ENCODE results near the gene MICA.

MICA gene

DNA sequence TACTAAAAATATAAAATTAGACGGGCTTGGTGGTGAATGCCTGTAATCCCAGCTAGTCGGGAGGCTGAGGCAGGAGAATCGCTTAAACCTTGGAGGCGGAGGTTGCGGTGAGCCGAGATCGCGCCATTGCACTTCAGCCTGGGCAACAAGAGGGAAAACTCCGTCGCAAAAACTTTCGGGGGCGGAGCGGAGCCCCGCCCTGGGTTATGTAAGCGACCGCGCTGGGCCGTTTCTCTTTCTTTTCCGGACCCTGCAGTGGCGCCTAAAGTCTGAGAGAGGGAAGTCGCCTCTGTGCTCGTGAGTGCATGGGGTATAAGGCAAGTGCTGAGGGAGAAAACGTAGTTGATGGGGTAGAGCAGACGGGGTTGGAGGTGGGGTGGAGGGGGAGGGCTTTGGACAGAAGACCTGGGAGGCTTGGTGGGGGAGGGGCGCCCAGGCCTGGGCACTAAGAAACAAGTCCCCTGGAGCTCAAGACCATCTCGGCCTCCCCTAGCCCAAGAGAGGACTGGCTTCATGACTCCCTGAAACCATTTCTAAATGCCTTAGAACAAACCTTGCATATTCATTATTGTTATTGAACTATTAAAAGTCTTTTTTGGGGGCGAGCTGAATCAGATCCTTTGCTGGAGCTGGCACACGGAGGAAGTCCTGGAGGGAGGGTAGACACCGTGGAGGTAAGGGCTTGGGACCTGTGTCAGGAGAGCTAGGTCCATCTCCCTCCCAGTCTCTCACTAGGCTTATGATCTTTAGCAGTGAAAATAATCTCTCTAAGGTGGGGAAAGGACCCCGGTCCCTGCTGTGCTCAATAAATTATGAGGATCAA lies 2.7 kb upstream of the MICA start (continued):
- TF ChIP-seq, protein P1, sequence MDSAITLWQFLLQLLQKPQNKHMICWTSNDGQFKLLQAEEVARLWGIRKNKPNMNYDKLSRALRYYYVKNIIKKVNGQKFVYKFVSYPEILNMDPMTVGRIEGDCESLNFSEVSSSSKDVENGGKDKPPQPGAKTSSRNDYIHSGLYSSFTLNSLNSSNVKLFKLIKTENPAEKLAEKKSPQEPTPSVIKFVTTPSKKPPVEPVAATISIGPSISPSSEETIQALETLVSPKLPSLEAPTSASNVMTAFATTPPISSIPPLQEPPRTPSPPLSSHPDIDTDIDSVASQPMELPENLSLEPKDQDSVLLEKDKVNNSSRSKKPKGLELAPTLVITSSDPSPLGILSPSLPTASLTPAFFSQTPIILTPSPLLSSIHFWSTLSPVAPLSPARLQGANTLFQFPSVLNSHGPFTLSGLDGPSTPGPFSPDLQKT (IDR thresholded peaks at IDR 0.05; ENCODE audit: borderline replicate concordance, low read depth, low read length) = no peak
- TF ChIP-seq TCF7L2 (IDR thresholded peaks at IDR 0.05; ENCODE audit: borderline replicate concordance, low read depth, low read length) (no peak), ZFHX2 (tag by site-specific recombination; conservative IDR thresholded peaks at IDR 0.05) (peak; percentile 21; the same call in 1 of the 2 replicates), ZNF621 (tag by site-specific recombination; IDR thresholded peaks at IDR 0.05) (no peak), ZNF341 (tag by site-specific recombination; IDR thresholded peaks at IDR 0.05; ENCODE audit: low read depth) (peak; percentile 97), GLIS2 (tag by site-specific recombination; IDR thresholded peaks at IDR 0.05) (no peak; the same call in 1 of the 2 replicates), SP7 (tag by site-specific recombination; IDR thresholded peaks at IDR 0.05) (no peak), ZNF529 (tag by site-specific recombination; IDR thresholded peaks at IDR 0.05; ENCODE audit: insufficient replicate concordance) (no peak), KLF9 (tag by site-specific recombination; IDR thresholded peaks at IDR 0.05; ENCODE audit: low read depth) (peak; percentile 59), KLF10 (tag by site-specific recombination; IDR thresholded peaks at IDR 0.05) (0 out of 2 replicates have a peak, but pooled peaks have one; percentile 17), ZNF707 (tag by site-specific recombination; IDR thresholded peaks at IDR 0.05) (no peak), ZNF335 (tag by site-specific recombination; conservative IDR thresholded peaks at IDR 0.05) (peak; percentile 76), ZNF433 (tag by site-specific recombination; IDR thresholded peaks at IDR 0.05; ENCODE audit: low read depth) (no peak)
- TF ChIP-seq, protein P2, sequence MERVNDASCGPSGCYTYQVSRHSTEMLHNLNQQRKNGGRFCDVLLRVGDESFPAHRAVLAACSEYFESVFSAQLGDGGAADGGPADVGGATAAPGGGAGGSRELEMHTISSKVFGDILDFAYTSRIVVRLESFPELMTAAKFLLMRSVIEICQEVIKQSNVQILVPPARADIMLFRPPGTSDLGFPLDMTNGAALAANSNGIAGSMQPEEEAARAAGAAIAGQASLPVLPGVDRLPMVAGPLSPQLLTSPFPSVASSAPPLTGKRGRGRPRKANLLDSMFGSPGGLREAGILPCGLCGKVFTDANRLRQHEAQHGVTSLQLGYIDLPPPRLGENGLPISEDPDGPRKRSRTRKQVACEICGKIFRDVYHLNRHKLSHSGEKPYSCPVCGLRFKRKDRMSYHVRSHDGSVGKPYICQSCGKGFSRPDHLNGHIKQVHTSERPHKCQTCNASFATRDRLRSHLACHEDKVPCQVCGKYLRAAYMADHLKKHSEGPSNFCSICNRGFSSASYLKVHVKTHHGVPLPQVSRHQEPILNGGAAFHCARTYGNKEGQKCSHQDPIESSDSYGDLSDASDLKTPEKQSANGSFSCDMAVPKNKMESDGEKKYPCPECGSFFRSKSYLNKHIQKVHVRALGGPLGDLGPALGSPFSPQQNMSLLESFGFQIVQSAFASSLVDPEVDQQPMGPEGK (tag by site-specific recombination; IDR thresholded peaks at IDR 0.05) = peak; percentile 42; the same call in 1 of the 2 replicates
- TF ChIP-seq, protein P3, sequence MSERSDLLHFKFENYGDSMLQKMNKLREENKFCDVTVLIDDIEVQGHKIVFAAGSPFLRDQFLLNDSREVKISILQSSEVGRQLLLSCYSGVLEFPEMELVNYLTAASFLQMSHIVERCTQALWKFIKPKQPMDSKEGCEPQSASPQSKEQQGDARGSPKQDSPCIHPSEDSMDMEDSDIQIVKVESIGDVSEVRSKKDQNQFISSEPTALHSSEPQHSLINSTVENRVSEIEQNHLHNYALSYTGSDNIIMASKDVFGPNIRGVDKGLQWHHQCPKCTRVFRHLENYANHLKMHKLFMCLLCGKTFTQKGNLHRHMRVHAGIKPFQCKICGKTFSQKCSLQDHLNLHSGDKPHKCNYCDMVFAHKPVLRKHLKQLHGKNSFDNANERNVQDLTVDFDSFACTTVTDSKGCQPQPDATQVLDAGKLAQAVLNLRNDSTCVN (tag by site-specific recombination; optimal IDR thresholded peaks at IDR 0.05) = peak; percentile 41
- TF ChIP-seq, protein P4, sequence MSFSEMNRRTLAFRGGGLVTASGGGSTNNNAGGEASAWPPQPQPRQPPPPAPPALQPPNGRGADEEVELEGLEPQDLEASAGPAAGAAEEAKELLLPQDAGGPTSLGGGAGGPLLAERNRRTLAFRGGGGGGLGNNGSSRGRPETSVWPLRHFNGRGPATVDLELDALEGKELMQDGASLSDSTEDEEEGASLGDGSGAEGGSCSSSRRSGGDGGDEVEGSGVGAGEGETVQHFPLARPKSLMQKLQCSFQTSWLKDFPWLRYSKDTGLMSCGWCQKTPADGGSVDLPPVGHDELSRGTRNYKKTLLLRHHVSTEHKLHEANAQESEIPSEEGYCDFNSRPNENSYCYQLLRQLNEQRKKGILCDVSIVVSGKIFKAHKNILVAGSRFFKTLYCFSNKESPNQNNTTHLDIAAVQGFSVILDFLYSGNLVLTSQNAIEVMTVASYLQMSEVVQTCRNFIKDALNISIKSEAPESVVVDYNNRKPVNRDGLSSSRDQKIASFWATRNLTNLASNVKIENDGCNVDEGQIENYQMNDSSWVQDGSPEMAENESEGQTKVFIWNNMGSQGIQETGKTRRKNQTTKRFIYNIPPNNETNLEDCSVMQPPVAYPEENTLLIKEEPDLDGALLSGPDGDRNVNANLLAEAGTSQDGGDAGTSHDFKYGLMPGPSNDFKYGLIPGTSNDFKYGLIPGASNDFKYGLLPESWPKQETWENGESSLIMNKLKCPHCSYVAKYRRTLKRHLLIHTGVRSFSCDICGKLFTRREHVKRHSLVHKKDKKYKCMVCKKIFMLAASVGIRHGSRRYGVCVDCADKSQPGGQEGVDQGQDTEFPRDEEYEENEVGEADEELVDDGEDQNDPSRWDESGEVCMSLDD (tag by site-specific recombination; IDR thresholded peaks at IDR 0.05) = 0 out of 2 replicates have a peak, but pooled peaks have one; percentile 34

DNA sequence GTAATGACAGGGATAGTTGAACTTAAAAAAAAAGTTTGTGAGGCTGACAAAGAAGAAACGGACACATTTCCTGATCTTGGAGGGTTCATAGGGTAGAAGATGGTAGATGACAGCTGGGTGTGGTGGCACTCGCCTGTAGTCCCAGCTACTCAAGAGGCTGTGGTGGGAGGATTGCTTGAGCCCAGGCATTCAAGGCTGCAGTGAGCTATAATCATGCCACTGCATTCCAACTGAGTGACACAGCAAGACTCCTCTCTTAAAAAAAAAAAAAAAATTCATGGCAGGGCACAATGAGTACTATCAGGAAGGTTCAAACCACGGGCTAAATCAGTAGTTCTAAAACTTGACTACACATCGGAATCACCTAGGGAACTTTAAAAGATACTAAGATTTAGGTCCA lies 2.0 kb upstream of the MICA start:
- CTCF ChIA-PET = interaction anchor here (1.1 to 10.0 kb wide), 6 partner anchors 8 to 196 kb away, joined by 3 to 98 read pairs (median 4); no protein-coding TSS in a partner anchor
- no peaks in the 10 kb centered on the region for H3K9me3 ChIP-seq (ENCODE audit: control insufficient read depth, insufficient read depth, low read depth, low read length)
- H3K36me3 ChIP-seq (ENCODE audit: control insufficient read depth in 2 of 2, insufficient read depth in 1 of 2, low read length in 2 of 2) = no peaks in the 10 kb centered on the region
- H3K27ac ChIP-seq (ENCODE audit: extremely low read depth, low read depth, low read length) = no peak overlapping the region
- H3K4me3 ChIP-seq (ENCODE audit: low read depth, low read length) = no peak overlapping the region
- POLR2A ChIA-PET = interaction anchor here (0.6 to 2.5 kb wide), 5 partner anchors 41 to 461 kb away, joined by 3 to 6 read pairs (median 4); partner anchors contain the start of genes DDX39B and NEU1
- peaks cover 7% of the 10 kb centered on the region; the same call in 1 of the 2 replicates for H3K4me1 ChIP-seq (ENCODE audit: control insufficient read depth, insufficient read depth, low read length)
- 0 out of 2 replicates have a peak, but pooled peaks have one; percentile 23 for TF ChIP-seq ZNF324 (tag by site-specific recombination; IDR thresholded peaks at IDR 0.05)
- no peak for TF ChIP-seq ZNF558 (tag by site-specific recombination; IDR thresholded peaks at IDR 0.05)
- TF ChIP-seq ZNF548 (tag by site-specific recombination; IDR thresholded peaks at IDR 0.05) = no peak
- peak; percentile 40; the same call in 1 of the 2 replicates for TF ChIP-seq SP2 (tag by site-specific recombination; IDR thresholded peaks at IDR 0.05)
- no peak for TF ChIP-seq ZNF549 (tag by site-specific recombination; IDR thresholded peaks at IDR 0.05)
- TF ChIP-seq ZBTB7A (tag by site-specific recombination; IDR thresholded peaks at IDR 0.05; ENCODE audit: low read depth) = no peak
- TF ChIP-seq ZNF416 (tag by site-specific recombination; IDR thresholded peaks at IDR 0.05) = no peak
- TF ChIP-seq FEZF1 (tag by site-specific recombination; IDR thresholded peaks at IDR 0.05) = no peak
- no peak for TF ChIP-seq ZNF660 (tag by site-specific recombination; IDR thresholded peaks at IDR 0.05)
- TF ChIP-seq ZNF629 (tag by site-specific recombination; IDR thresholded peaks at IDR 0.05) = 0 out of 2 replicates have a peak, but pooled peaks have one; percentile 13
- TF ChIP-seq OSR2 (tag by site-specific recombination; IDR thresholded peaks at IDR 0.05) = peak; percentile 94
- TF ChIP-seq, protein P5, sequence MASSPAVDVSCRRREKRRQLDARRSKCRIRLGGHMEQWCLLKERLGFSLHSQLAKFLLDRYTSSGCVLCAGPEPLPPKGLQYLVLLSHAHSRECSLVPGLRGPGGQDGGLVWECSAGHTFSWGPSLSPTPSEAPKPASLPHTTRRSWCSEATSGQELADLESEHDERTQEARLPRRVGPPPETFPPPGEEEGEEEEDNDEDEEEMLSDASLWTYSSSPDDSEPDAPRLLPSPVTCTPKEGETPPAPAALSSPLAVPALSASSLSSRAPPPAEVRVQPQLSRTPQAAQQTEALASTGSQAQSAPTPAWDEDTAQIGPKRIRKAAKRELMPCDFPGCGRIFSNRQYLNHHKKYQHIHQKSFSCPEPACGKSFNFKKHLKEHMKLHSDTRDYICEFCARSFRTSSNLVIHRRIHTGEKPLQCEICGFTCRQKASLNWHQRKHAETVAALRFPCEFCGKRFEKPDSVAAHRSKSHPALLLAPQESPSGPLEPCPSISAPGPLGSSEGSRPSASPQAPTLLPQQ (tag by site-specific recombination; IDR thresholded peaks at IDR 0.05) = 0 out of 2 replicates have a peak, but pooled peaks have one; percentile 17
